ENCODE measurements around the gene AGL.

AGL gene

GRCh38 chr1:99950486-99950885 lies 100.3 kb downstream of the AGL start:
- H3K27me3 ChIP-seq (ENCODE audit: insufficient read depth, low read length, poor library complexity, severe bottlenecking), result no peaks in the 10 kb centered on the region
- no peaks in the 10 kb centered on the region for H3F3A ChIP-seq (ENCODE audit: low read depth)
- no peaks in the 10 kb centered on the region for H4K20me1 ChIP-seq (ENCODE audit: insufficient read depth, low read length, poor library complexity, severe bottlenecking)
- no peaks in the 10 kb centered on the region for H3K36me3 ChIP-seq (ENCODE audit: insufficient read depth, low read length)
- H3K4me3 ChIP-seq (ENCODE audit: low read length, poor library complexity, severe bottlenecking), result no peak overlapping the region
- no peaks in the 10 kb centered on the region for H3K79me2 ChIP-seq (ENCODE audit: insufficient read depth, low read length)
- no peak overlapping the region for H3K4me2 ChIP-seq (ENCODE audit: low read depth, low read length, poor library complexity, severe bottlenecking)
- no peaks in the 10 kb centered on the region for H3K9me2 ChIP-seq (replicated peaks; ENCODE audit: low read depth, low read length)
- H2AFZ ChIP-seq (ENCODE audit: low read length), result peak overlapping the region; percentile 35; the same call in 1 of the 2 replicates
- TF ChIP-seq EZH2phosphoT487 (IDR thresholded peaks at IDR 0.05; ENCODE audit: borderline replicate concordance), result no peak
- TF ChIP-seq, protein P1, sequence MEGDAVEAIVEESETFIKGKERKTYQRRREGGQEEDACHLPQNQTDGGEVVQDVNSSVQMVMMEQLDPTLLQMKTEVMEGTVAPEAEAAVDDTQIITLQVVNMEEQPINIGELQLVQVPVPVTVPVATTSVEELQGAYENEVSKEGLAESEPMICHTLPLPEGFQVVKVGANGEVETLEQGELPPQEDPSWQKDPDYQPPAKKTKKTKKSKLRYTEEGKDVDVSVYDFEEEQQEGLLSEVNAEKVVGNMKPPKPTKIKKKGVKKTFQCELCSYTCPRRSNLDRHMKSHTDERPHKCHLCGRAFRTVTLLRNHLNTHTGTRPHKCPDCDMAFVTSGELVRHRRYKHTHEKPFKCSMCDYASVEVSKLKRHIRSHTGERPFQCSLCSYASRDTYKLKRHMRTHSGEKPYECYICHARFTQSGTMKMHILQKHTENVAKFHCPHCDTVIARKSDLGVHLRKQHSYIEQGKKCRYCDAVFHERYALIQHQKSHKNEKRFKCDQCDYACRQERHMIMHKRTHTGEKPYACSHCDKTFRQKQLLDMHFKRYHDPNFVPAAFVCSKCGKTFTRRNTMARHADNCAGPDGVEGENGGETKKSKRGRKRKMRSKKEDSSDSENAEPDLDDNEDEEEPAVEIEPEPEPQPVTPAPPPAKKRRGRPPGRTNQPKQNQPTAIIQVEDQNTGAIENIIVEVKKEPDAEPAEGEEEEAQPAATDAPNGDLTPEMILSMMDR (conservative IDR thresholded peaks at IDR 0.05; ENCODE audit: low read length), result no peak
- H3K4me1 ChIP-seq (ENCODE audit: insufficient read depth, low read length, poor library complexity, severe bottlenecking), result no peaks in the 10 kb centered on the region
- H3K9me3 ChIP-seq (ENCODE audit: insufficient read depth, low read depth, low read length), result no peaks in the 10 kb centered on the region
- no peak overlapping the region for H3K9ac ChIP-seq (ENCODE audit: low read depth, low read length, poor library complexity, severe bottlenecking)

DNA sequence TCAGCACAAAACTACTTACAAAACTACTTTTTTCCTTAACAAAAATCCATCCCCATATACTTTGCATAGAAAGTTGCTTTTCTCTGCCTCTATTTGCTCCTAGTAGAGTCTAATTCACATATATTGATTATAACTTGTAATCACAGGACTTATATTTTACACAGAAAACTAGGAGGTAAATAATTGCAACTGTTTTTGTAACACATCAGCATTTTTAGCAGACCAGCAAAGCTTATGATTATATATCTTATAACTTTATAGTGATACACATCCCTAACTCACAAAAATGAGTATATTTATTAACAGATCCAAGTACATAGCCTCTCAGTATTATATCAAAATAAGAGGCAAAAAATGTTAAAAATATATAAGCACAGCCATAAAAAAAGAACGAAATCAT lies 102.4 kb downstream of the AGL start:
- H3K4me3 ChIP-seq (ENCODE audit: low read length, poor library complexity, severe bottlenecking), result no peak overlapping the region
- H3K27me3 ChIP-seq (ENCODE audit: insufficient read depth, low read length, poor library complexity, severe bottlenecking), result no peaks in the 10 kb centered on the region
- H3K9ac ChIP-seq (ENCODE audit: low read depth, low read length, poor library complexity, severe bottlenecking), result no peak overlapping the region
- no peak overlapping the region for H2AFZ ChIP-seq (ENCODE audit: low read length)
- H3K79me2 ChIP-seq (ENCODE audit: insufficient read depth, low read length), result no peaks in the 10 kb centered on the region
- H3K9me2 ChIP-seq (replicated peaks; ENCODE audit: low read depth, low read length), result no peaks in the 10 kb centered on the region
- H3K4me1 ChIP-seq (ENCODE audit: insufficient read depth, low read length, poor library complexity, severe bottlenecking), result no peaks in the 10 kb centered on the region
- no peak overlapping the region for H3K4me2 ChIP-seq (ENCODE audit: low read depth, low read length, poor library complexity, severe bottlenecking)
- H3K9me3 ChIP-seq (ENCODE audit: insufficient read depth, low read depth, low read length), result no peaks in the 10 kb centered on the region
- no peak for TF ChIP-seq EZH2phosphoT487 (IDR thresholded peaks at IDR 0.05; ENCODE audit: borderline replicate concordance)
- TF ChIP-seq, protein P1 (conservative IDR thresholded peaks at IDR 0.05; ENCODE audit: low read length), result no peak
- H3F3A ChIP-seq (ENCODE audit: low read depth), result no peaks in the 10 kb centered on the region
- H4K20me1 ChIP-seq (ENCODE audit: insufficient read depth, low read length, poor library complexity, severe bottlenecking), result no peaks in the 10 kb centered on the region
- no peaks in the 10 kb centered on the region for H3K36me3 ChIP-seq (ENCODE audit: insufficient read depth, low read length)

- Histone ChIP-seq H3K9me3 (ENCODE audit: insufficient read depth, low read depth, low read length) (no peaks in the 10 kb centered on the region), H3F3A (ENCODE audit: low read depth) (no peaks in the 10 kb centered on the region), H3K4me2 (ENCODE audit: low read depth, low read length, poor library complexity, severe bottlenecking) (no peak overlapping the region), H3K9ac (ENCODE audit: low read depth, low read length, poor library complexity, severe bottlenecking) (no peak overlapping the region), H4K20me1 (ENCODE audit: insufficient read depth, low read length, poor library complexity, severe bottlenecking) (no peaks in the 10 kb centered on the region), H3K4me3 (ENCODE audit: low read length, poor library complexity, severe bottlenecking) (no peak overlapping the region), H3K9me2 (replicated peaks; ENCODE audit: low read depth, low read length) (no peaks in the 10 kb centered on the region), H3K4me1 (ENCODE audit: insufficient read depth, low read length, poor library complexity, severe bottlenecking) (no peaks in the 10 kb centered on the region), H3K79me2 (ENCODE audit: insufficient read depth, low read length) (no peaks in the 10 kb centered on the region), H3K36me3 (ENCODE audit: insufficient read depth, low read length) (no peaks in the 10 kb centered on the region), H3K27me3 (ENCODE audit: insufficient read depth, low read length, poor library complexity, severe bottlenecking) (no peaks in the 10 kb centered on the region), H2AFZ (ENCODE audit: low read length) (no peak overlapping the region)
- TF ChIP-seq, protein P1 (conservative IDR thresholded peaks at IDR 0.05; ENCODE audit: low read length), result no peak
- no peak for TF ChIP-seq EZH2phosphoT487 (IDR thresholded peaks at IDR 0.05; ENCODE audit: borderline replicate concordance)
Observed at GRCh38 chr1:99955375-99955774, 105.2 kb downstream of the AGL start.

Data from Loucy (cell line).